ENCODE data around the gene CILP2. TPM values are rescaled to one million over a fixed set of nuclear protein-coding genes. Genes with fewer than 3 reads are reported as not detected.

The CILP2 gene
- total and polyA plus RNA-seq, 2 of the 4 experiments (the other 2 are of a cell fraction) = 0.18 to 0.87 TPM

Other genes starting within 250 kb of the CILP2 start
- gene SUGP1, start 217.8 kb upstream of the CILP2 start, total RNA-seq (2012; rRNA removed) = 35.8 and 38.3 TPM in 2 replicates
- 33.2 and 38.6 TPM in 2 replicates for gene SUGP1, start 217.8 kb upstream of the CILP2 start, polyA plus RNA-seq (2012; rRNA removed)
- 21.7 and 24.6 TPM in 2 replicates for gene MAU2, start 217.4 kb upstream of the CILP2 start, total RNA-seq (2012; rRNA removed)
- gene MAU2, start 217.4 kb upstream of the CILP2 start, polyA plus RNA-seq (2012; rRNA removed) = 31.1 and 35.5 TPM in 2 replicates
- 23.5 and 32.8 TPM in 2 replicates for gene GATAD2A, start 132.6 kb upstream of the CILP2 start, total RNA-seq (2012; rRNA removed)
- 33.2 and 44.3 TPM in 2 replicates for gene GATAD2A, start 132.6 kb upstream of the CILP2 start, polyA plus RNA-seq (2012; rRNA removed)
- 0.56 and 1.3 TPM in 2 replicates for gene TSSK6, start 22.7 kb upstream of the CILP2 start, total RNA-seq (2012; rRNA removed)
- gene TSSK6, start 22.7 kb upstream of the CILP2 start, polyA plus RNA-seq (2012; rRNA removed) = 2.0 and 2.2 TPM in 2 replicates
- gene NDUFA13, start 22.0 kb upstream of the CILP2 start, total RNA-seq (2012; rRNA removed) = 30.6 and 33.6 TPM in 2 replicates
- gene NDUFA13, start 22.0 kb upstream of the CILP2 start, polyA plus RNA-seq (2012; rRNA removed) = 667 and 912 TPM in 2 replicates
- 0.56 and 0.72 TPM in 2 replicates for gene YJEFN3, start 9.4 kb upstream of the CILP2 start, total RNA-seq (2012; rRNA removed)
- 4.0 and 4.8 TPM in 2 replicates for gene YJEFN3, start 9.4 kb upstream of the CILP2 start, polyA plus RNA-seq (2012; rRNA removed)
- 0.90 and 1.4 TPM in 2 replicates for gene PBX4, start 80.4 kb downstream of the CILP2 start, total RNA-seq (2012; rRNA removed)
- gene PBX4, start 80.4 kb downstream of the CILP2 start, polyA plus RNA-seq (2012; rRNA removed) = 2.8 and 2.9 TPM in 2 replicates
- gene LPAR2, start 90.0 kb downstream of the CILP2 start, total RNA-seq (2012; rRNA removed) = under 0.01 and 0.28 TPM in 2 replicates
- 4.1 and 5.4 TPM in 2 replicates for gene LPAR2, start 90.0 kb downstream of the CILP2 start, polyA plus RNA-seq (2012; rRNA removed)
- 4.1 and 4.4 TPM in 2 replicates for gene GMIP, start 105.4 kb downstream of the CILP2 start, total RNA-seq (2012; rRNA removed)
- 10.9 and 11.0 TPM in 2 replicates for gene GMIP, start 105.4 kb downstream of the CILP2 start, polyA plus RNA-seq (2012; rRNA removed)
- 13.3 and 15.8 TPM in 2 replicates for gene ATP13A1, start 125.4 kb downstream of the CILP2 start, total RNA-seq (2012; rRNA removed)
- gene ATP13A1, start 125.4 kb downstream of the CILP2 start, polyA plus RNA-seq (2012; rRNA removed) = 43.8 and 44.3 TPM in 2 replicates
- gene ZNF101, start 130.6 kb downstream of the CILP2 start, total RNA-seq (2012; rRNA removed) = 7.3 and 8.3 TPM in 2 replicates
- 2.2 and 2.8 TPM in 2 replicates for gene ZNF101, start 130.6 kb downstream of the CILP2 start, polyA plus RNA-seq (2012; rRNA removed)
- gene ZNF14, start 194.8 kb downstream of the CILP2 start, total RNA-seq (2012; rRNA removed) = 5.4 and 5.6 TPM in 2 replicates
- gene ZNF14, start 194.8 kb downstream of the CILP2 start, polyA plus RNA-seq (2012; rRNA removed) = 1.0 and 1.2 TPM in 2 replicates

Data from IMR-90 (cell line).